ENCODE results near the gene DUSP12.

Gene DUSP12

GRCh38 chr1:161749509-161750407 is at the start of gene DUSP12:
TSS of gene DUSP12 (plus strand) at chr1:161749786. CDS start at chr1:161749802, 16 bp downstream.
- Mint-ChIP-seq H3K27ac (peak within 1 kb of the TSS; percentile 100), H3K9me3 (peaks cover 4% of the 10 kb centered on the region), H3K36me3 (ENCODE audit: low read depth) (peaks cover 37% of the 10 kb centered on the region), H3K4me1 (peaks cover 23% of the 10 kb centered on the region), H3K27me3 (ENCODE audit: low read depth, poor library complexity) (peaks cover 23% of the 10 kb centered on the region), H3K4me3 (peak within 1 kb of the TSS; percentile 100)
- DNase-seq: peak; percentile 91
- TF ChIP-seq CTCF (IDR thresholded peaks at IDR 0.05): no peak

GRCh38 chr1:161702250-161702649 is 47.3 kb upstream of the DUSP12 start:
- no peak for TF ChIP-seq CTCF (IDR thresholded peaks at IDR 0.05)
- no peaks in the 10 kb centered on the region for H3K4me1 Mint-ChIP-seq
- peaks cover 3% of the 10 kb centered on the region for H3K9me3 Mint-ChIP-seq
- no peak for DNase-seq
- H3K27me3 Mint-ChIP-seq (ENCODE audit: low read depth, poor library complexity): peaks cover 16% of the 10 kb centered on the region
- H3K27ac Mint-ChIP-seq: no peak overlapping the region
- no peak overlapping the region for H3K4me3 Mint-ChIP-seq
- H3K36me3 Mint-ChIP-seq (ENCODE audit: low read depth): no peaks in the 10 kb centered on the region

GRCh38 chr1:161705537-161705936 is 44.0 kb upstream of the DUSP12 start:
- H3K27me3 Mint-ChIP-seq (ENCODE audit: low read depth, poor library complexity): peaks cover 17% of the 10 kb centered on the region
- no peak for DNase-seq
- H3K27ac Mint-ChIP-seq: no peak overlapping the region
- H3K36me3 Mint-ChIP-seq (ENCODE audit: low read depth): no peaks in the 10 kb centered on the region
- H3K9me3 Mint-ChIP-seq: no peaks in the 10 kb centered on the region
- TF ChIP-seq CTCF (IDR thresholded peaks at IDR 0.05): no peak
- H3K4me1 Mint-ChIP-seq: peaks cover 8% of the 10 kb centered on the region
- no peak overlapping the region for H3K4me3 Mint-ChIP-seq

- Mint-ChIP-seq H3K36me3 (ENCODE audit: low read depth) (no peaks in the 10 kb centered on the region), H3K27ac (no peak overlapping the region), H3K4me1 (peaks cover 8% of the 10 kb centered on the region), H3K27me3 (ENCODE audit: low read depth, poor library complexity) (peaks cover 20% of the 10 kb centered on the region), H3K9me3 (no peaks in the 10 kb centered on the region), H3K4me3 (no peak overlapping the region)
- no peak for TF ChIP-seq CTCF (IDR thresholded peaks at IDR 0.05)
- no peak for DNase-seq
These were observed 43.5 kb upstream of the DUSP12 start for GRCh38 chr1:161706113-161706481.

- peaks cover 8% of the 10 kb centered on the region for H3K4me1 Mint-ChIP-seq
- H3K36me3 Mint-ChIP-seq (ENCODE audit: low read depth): no peaks in the 10 kb centered on the region
- no peak for DNase-seq
- H3K9me3 Mint-ChIP-seq: no peaks in the 10 kb centered on the region
- H3K27me3 Mint-ChIP-seq (ENCODE audit: low read depth, poor library complexity): peaks cover 21% of the 10 kb centered on the region
- no peak for TF ChIP-seq CTCF (IDR thresholded peaks at IDR 0.05)
- H3K27ac Mint-ChIP-seq: no peak within 1 kb of the TSS
- H3K4me3 Mint-ChIP-seq: no peak within 1 kb of the TSS
These were observed 42.9 kb upstream of the DUSP12 start, which contains the start of gene FCRLA for GRCh38 chr1:161706482-161707347. TSS of gene FCRLA (plus strand) at chr1:161707229. CDS start at chr1:161707265, 36 bp downstream.
